K562 (cell line): ENCODE data around the gene PCBP3. TPM values are rescaled to one million over a fixed set of nuclear protein-coding genes. Genes with fewer than 3 reads are reported as not detected.

ENCODE experiments used
- HMGXB4 ChIP-seq: sonication (generic); formaldehyde crosslinking; IDR thresholded peaks from 2 replicates; pipeline ENCODE4 v1.8.1; 2023; ENCODE audit warnings: mild to moderate bottlenecking, missing genetic modification reagents
- POLR2B ChIP-seq: fragments of 450-650 bp; IDR thresholded peaks from 2 replicates; pipeline ENCODE4 v1.6.1; 2018; ENCODE audit warnings: low read depth; ENCODE audit not compliant: partially characterized antibody
- PTBP1 ChIP-seq: fragments of 200-400 bp; formaldehyde crosslinking; IDR thresholded peaks from 2 replicates; pipeline ENCODE4 v1.6.1; 2017; ENCODE audit warnings: low read depth, low read length
- RREB1 ChIP-seq: fragments of 250-450 bp; sonication (Bioruptor Pico); IDR thresholded peaks from 2 replicates; pipeline ENCODE4 v1.4.0; 2020
- SFPQ ChIP-seq: fragments of 200-400 bp; formaldehyde crosslinking; IDR thresholded peaks from 2 replicates; pipeline ENCODE4 v1.6.1; 2017; ENCODE audit warnings: mild to moderate bottlenecking, low read depth, low read length, moderate library complexity
- THAP12 ChIP-seq: fragments of 250-450 bp; sonication (Bioruptor Pico); IDR thresholded peaks from 2 replicates; pipeline ENCODE4 v1.9.0; 2021; ENCODE audit warnings: mild to moderate bottlenecking, inconsistent platforms
- XRCC3 ChIP-seq: fragments of 450-650 bp; IDR thresholded peaks from 2 replicates; pipeline ENCODE4 v1.6.1; 2017; ENCODE audit warnings: mild to moderate bottlenecking, moderate library complexity
- ZNF253 ChIP-seq: fragments of 250-450 bp; sonication (Bioruptor Pico); conservative IDR thresholded peaks from 2 replicates; pipeline ENCODE4 v1.6.1; 2021; ENCODE audit warnings: mild to moderate bottlenecking
- ZNF583 ChIP-seq: fragments of 250-450 bp; sonication (Bioruptor Pico); IDR thresholded peaks from 2 replicates; pipeline ENCODE4 v1.4.0; 2020
- ZNF77 ChIP-seq: fragments of 250-450 bp; sonication (Bioruptor Pico); IDR thresholded peaks from 2 replicates; pipeline ENCODE4 v1.5.0; 2020
- polyA plus RNA-seq, 8 experiments: library from polyadenylated mRNA; depleted of rRNA in 4 of 8; stranded (reverse) in 5 of 8; unstranded in 3 of 8; fragments of >200 nt; fragmentation: Nextera tagmentation in 2 of 8; fragmentation: Illumina TruSeq in 1 of 8; extraction: Ambion mirVana in 2 of 8; extraction: Trizol in 1 of 8; gene quantifications; 2 replicates each; pipeline versions ENCODE4 v1.2.1 to v1.2.3, GENCODE V29; 2011 to 2014; ENCODE audit warnings: inconsistent platforms in 1 of 8, missing spikeins in 1 of 8
- total RNA-seq, 7 experiments: library from RNA; depleted of rRNA in 6 of 7; stranded (reverse); fragments of >200 nt in 6 of 7; fragmentation: Illumina TruSeq in 2 of 7; extraction: Trizol in 2 of 7; gene quantifications; 2 replicates each; pipeline versions ENCODE4 v1.2.1 to v1.2.3, GENCODE V29; 2011 to 2021; ENCODE audit warnings: low replicate concordance in 1 of 7
- TF ChIP-seq, protein P1 (sequence below): fragments of 450-650 bp; formaldehyde crosslinking; IDR thresholded peaks from 2 replicates; pipeline ENCODE4 v1.4.0; 2020; ENCODE audit warnings: mild to moderate bottlenecking
- TF ChIP-seq, protein P2 (sequence below), 2 experiments: fragments of 450-650 bp in 1 of 2; sonication (generic) in 1 of 2; formaldehyde crosslinking in 1 of 2; IDR thresholded peaks in 1 of 2; conservative IDR thresholded peaks in 1 of 2; 2 replicates each; pipeline versions ENCODE4 v1.6.1 to v1.8.1; 2016 to 2023; ENCODE audit warnings: mild to moderate bottlenecking in 2 of 2, moderate library complexity in 2 of 2, inconsistent platforms in 1 of 2, missing genetic modification reagents in 1 of 2

Gene PCBP3
- total and polyA plus RNA-seq, 9 of the 15 experiments (the other 6 are each of a cell fraction or from before 2014, with no cell fraction given) = 0.18 TPM; not detected in 8

GRCh38 chr21:45887120-45887611 is 243.6 kb downstream of the PCBP3 start (continued):
- TF ChIP-seq THAP12 (no peak), ZNF583 (CRISPR knock-in tag) (no peak), POLR2B (no peak), ZNF77 (CRISPR knock-in tag) (no peak), HMGXB4 (CRISPR knock-in tag) (no peak), XRCC3 (no peak), PTBP1 (no peak), RREB1 (CRISPR knock-in tag) (no peak), ZNF253 (CRISPR knock-in tag) (no peak), SFPQ (no peak)
- TF ChIP-seq, protein P1, sequence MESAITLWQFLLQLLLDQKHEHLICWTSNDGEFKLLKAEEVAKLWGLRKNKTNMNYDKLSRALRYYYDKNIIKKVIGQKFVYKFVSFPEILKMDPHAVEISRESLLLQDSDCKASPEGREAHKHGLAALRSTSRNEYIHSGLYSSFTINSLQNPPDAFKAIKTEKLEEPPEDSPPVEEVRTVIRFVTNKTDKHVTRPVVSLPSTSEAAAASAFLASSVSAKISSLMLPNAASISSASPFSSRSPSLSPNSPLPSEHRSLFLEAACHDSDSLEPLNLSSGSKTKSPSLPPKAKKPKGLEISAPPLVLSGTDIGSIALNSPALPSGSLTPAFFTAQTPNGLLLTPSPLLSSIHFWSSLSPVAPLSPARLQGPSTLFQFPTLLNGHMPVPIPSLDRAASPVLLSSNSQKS = no peak
- TF ChIP-seq, protein P2, sequence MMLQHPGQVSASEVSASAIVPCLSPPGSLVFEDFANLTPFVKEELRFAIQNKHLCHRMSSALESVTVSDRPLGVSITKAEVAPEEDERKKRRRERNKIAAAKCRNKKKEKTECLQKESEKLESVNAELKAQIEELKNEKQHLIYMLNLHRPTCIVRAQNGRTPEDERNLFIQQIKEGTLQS (IDR thresholded peaks at IDR 0.05) = no peak
- TF ChIP-seq, protein P2 (CRISPR knock-in tag; conservative IDR thresholded peaks at IDR 0.05) = no peak
